Measurements from ENCODE around the gene NOXO1.

DNA sequence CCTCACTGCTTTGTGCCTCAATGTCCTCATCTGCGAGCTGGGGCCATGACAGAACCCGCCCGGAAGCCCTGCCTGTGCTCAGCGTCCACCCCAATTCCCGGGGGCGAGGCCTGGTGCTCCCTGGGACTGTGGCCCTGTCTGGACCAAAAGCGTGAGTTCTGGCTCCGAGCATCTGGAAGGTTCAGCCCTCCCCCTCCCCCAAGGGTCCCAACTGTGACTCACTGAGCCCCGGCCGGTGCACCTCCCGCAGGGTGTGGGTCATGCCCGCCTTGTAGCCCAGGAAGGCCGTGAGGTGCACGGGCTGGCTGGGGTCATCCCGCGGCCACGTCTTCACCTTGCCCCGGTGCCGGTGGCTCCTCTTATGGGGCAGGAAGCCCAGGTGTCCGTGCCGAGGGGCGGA lies 27.5 kb downstream of the NOXO1 start:
- TF ChIP-seq, protein P1, sequence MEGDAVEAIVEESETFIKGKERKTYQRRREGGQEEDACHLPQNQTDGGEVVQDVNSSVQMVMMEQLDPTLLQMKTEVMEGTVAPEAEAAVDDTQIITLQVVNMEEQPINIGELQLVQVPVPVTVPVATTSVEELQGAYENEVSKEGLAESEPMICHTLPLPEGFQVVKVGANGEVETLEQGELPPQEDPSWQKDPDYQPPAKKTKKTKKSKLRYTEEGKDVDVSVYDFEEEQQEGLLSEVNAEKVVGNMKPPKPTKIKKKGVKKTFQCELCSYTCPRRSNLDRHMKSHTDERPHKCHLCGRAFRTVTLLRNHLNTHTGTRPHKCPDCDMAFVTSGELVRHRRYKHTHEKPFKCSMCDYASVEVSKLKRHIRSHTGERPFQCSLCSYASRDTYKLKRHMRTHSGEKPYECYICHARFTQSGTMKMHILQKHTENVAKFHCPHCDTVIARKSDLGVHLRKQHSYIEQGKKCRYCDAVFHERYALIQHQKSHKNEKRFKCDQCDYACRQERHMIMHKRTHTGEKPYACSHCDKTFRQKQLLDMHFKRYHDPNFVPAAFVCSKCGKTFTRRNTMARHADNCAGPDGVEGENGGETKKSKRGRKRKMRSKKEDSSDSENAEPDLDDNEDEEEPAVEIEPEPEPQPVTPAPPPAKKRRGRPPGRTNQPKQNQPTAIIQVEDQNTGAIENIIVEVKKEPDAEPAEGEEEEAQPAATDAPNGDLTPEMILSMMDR (IDR thresholded peaks at IDR 0.05) = no peak
- TF ChIP-seq POLR2A (IDR thresholded peaks at IDR 0.05) = no peak

All from thyroid gland (tissue), 4 donors.